Activated CD4-positive, CD25-positive, alpha-beta regulatory T cell treated with anti-CD3 and anti-CD28 coated beads, Interleukin-2, amount 50 U/mL, for 72 hours (primary cell): ENCODE data around the gene MAPK14.

Experiments
- DNase-seq: peaks from one replicate; pipeline ENCODE4 v3.0.0; 2021

MAPK14 gene

GRCh38 chr6:36139991-36140710, 112.5 kb downstream of the MAPK14 start:
- no peak for DNase-seq

- DNase-seq = no peak
These were observed 113.5 kb downstream of the MAPK14 start for GRCh38 chr6:36141091-36141490.

GRCh38 chr6:36141961-36142360, 114.4 kb downstream of the MAPK14 start:
- no peak for DNase-seq

- no peak for DNase-seq
These were observed 115.6 kb downstream of the MAPK14 start for GRCh38 chr6:36142971-36143838.

GRCh38 chr6:36145495-36145894, 117.9 kb downstream of the MAPK14 start:
- no peak for DNase-seq

- DNase-seq = no peak
These were observed 119.7 kb downstream of the MAPK14 start for GRCh38 chr6:36147294-36147693.

- no peak for DNase-seq
These were observed 121.9 kb downstream of the MAPK14 start for GRCh38 chr6:36149476-36149875.

- DNase-seq = no peak
These were observed 122.7 kb downstream of the MAPK14 start for GRCh38 chr6:36150283-36150682.

- DNase-seq = no peak
These were observed 126.7 kb downstream of the MAPK14 start for GRCh38 chr6:36154286-36154685.

GRCh38 chr6:36155662-36156061, 128.1 kb downstream of the MAPK14 start:
- no peak for DNase-seq

- DNase-seq = no peak
These were observed 132.6 kb downstream of the MAPK14 start for GRCh38 chr6:36160147-36160760.
